Endometrial microvascular endothelial cells (primary cell): ENCODE measurements around the gene LRRC7. TPM values are rescaled to one million over a fixed set of nuclear protein-coding genes. Genes with fewer than 3 reads are reported as not detected.
"Not testable (repeated sequence)": the region's sequence is repeated elsewhere in the genome, so short reads cannot be mapped to it uniquely, and the experiment has no call there.

ENCODE experiments used
- in situ Hi-C: cut with HindIII; loops from 2 replicates; pipeline ENCODE4 v1.10.0; 2017; ENCODE audit warnings: low sequenced_read_pairs, low pct_unique_long_range_greater_than_20kb; ENCODE audit errors: inconsistent ontology term
- total RNA-seq: library from RNA; depleted of rRNA; stranded (reverse); fragments of >200 nt; gene quantifications from one replicate; pipeline ENCODE4 v1.2.3, GENCODE V29; 2015; ENCODE audit errors: inconsistent ontology term

The LRRC7 gene
- total RNA-seq, 1 donor from 2014 or later = not detected

DNA sequence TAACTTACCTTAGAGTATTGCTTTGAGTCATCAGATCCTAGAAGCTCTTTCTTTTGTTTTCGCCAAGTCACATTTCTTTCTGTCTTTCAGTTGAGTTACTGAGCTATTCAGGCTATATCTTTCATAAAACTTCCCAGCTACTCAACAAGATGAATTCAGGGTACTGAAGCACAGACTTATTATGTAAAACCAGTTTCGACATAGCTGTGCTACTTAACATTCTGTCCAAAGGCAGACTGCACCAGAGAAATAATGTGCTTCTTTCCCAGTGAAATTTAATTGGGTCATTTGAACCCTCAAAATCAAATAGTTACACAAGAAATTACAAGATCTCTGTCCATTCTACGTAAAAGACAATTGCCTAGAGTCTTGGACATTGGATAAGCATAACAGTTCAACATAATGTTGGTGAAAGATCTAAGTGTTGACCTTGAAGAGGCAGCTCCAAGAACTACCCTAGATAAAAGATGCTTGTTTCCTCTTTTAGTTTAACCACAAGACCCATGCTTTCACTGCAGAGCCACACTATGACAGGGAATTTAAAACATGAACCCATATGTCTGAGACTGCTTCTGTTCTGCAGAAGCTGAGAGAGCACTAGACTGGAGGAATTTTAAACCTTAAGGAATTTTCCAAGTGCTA, 474.5 kb downstream of the LRRC7 start:
- in situ Hi-C loops = no loop called here

DNA sequence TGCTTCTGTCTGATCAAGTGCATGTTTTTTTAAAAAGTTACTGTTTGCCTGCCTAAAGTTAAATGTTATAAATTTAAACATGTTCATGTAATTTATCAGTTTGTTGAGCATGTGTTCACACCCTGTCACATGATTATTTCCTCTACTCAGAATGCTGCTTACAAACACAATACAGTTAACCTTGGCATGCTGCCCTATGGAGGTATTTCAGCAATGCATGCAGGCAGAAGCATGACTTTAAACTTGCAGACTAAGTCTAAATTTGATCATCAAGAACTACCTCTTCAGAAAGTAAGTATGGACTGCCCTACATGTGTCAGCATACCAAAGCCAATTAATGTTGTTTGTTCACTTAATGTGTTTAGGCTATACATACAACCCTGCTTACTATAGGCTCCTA, 476.1 kb downstream of the LRRC7 start:
- in situ Hi-C loops = no loop called here

DNA sequence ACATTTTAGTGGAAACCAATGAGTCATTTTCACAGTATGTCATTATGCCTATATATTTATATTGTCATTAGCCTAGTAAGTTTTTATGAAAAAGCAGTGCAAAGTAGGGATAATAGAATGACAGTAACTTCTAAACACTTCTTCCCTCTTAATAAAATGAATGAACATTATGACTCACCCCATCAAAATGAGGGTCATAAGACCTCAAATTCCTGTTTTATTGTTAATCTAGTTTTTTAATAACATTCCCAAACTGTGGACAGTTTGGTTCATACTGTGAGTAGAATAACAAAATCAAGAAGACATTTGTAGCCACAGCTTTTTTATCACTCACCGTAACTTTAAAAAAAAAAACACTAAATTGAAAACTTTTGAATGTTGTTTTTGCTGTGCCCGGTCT, 477.1 kb downstream of the LRRC7 start:
- in situ Hi-C loops = no loop called here

DNA sequence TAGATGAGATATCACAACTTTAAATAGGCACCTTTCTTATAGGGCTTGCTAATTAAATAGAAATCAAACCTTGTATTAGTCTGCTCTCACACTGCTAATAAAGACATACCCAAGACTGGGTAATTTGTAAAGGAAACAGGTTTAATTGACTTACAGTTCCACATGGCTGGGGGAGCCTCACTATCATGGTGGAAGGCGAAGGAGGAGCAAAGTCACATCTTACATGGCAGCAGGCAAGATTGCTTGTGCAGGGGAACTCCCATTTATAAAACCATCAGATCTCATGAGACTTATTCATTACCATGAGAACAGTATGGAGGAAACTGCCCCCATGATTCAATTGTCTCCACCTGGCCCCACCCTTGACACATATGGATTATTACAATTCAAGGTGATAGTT, 477.9 kb downstream of the LRRC7 start:
- in situ Hi-C loops = not testable (repeated sequence)

DNA sequence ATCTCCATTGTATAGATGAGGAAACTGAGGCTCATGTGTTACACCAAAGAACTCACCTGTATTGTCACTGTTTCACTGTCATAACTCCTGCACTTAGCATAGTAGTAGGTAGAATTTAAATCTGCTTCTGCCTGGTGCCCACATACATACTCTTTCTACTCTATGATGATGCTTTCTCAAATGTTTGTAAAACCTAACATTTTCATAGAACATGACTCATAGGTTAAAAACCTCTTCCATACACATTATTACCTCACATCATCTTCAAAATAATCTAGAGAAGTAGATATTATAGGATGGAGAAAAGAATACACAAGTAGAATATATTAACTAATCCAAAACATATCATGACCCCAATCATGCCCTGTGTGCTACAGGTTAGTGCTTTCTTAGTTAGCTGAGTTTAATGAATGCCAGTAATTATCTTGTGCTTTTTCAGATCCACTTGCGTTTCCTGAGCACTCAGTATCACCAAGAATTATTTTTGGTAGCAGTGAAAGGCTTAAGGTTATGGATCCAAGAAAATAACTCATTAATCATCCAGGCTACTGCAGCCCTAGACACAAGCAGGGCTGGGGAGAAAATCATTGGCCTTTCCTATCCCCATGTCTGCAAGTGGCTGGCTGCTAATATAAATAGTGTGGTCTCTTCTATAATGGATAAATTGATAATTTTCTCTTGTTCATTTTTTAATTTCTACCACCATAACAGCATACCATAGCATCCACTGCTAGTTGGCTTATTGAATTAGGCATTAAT, 480.8 kb downstream of the LRRC7 start:
- in situ Hi-C loops = no loop called here

DNA sequence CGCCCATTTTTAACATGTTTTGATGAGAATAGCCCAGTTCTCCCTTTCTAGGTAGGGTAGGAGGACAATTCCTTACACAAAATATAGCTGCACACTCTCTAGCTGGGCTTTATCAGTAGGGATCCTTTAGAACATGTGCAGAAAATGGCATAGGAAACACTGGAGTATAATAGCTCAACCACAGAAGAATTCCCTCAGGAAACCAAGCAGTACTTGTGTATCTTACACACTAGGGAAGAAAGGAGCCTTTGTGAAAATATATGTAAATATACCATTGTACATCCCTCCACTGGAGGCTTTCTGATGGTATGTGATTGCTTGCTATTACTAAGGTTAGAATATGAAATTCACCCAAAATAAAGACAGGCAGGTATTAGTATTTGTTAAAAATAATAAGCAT, 484.2 kb downstream of the LRRC7 start:
- in situ Hi-C loops = no loop called here

DNA sequence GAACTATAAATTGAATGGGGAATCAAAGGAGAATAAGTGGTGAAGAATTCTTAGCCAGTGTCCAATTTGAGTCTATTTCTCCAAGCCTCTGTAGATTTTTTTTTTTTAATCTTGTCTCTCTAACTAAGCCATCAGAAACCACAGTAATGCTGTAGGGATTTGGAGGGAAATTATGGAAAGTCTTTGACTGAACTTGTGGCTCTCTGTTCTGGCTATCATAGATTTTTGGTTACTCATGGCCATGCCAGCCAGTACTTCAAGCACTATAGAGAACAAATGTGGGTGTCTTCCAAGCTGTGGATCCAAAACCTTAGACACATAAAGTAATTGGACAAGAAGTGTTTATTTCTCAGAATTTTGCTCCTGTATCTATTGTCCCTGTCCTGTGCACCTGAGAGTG, 489.8 kb downstream of the LRRC7 start:
- in situ Hi-C loops = no loop called here

DNA sequence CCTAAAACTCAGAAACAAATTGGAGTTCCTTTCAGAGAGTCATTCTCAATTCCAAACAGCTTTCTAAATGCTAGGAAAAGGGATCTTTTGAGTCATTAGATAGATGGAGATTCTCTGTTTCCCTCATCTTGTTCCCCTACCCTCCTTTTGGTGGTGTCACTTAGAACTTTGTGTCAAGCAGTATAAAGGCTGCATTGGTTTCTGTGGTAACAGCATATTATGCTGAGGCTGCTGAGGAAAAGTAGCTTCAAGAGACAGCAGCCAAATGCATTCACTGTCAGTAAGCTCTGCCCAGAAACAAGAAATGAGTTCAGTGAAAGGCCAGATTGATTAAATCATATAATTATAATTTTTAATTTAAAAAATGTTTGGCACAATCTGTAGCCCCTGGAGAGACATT, 493.5 kb downstream of the LRRC7 start:
- in situ Hi-C loops = no loop called here

DNA sequence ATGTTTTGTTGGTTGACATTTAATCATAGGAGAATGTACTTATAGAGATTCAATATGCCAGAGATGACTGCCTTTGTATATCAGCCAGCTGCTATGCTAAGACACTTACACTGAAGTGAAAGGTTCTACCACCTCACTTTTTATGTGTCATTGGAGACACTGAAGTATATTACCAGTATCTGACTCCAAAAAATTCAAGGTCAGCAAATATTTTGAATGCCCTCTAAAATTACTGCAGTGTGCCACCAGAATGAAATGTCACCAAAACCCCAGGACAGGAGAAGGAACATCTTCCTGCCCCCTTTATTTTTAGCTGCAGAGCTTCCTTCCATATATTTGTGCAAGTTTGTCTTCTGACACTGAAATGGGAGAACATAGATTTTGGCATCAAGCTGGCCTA, 496.1 kb downstream of the LRRC7 start:
- in situ Hi-C loops = no loop called here

DNA sequence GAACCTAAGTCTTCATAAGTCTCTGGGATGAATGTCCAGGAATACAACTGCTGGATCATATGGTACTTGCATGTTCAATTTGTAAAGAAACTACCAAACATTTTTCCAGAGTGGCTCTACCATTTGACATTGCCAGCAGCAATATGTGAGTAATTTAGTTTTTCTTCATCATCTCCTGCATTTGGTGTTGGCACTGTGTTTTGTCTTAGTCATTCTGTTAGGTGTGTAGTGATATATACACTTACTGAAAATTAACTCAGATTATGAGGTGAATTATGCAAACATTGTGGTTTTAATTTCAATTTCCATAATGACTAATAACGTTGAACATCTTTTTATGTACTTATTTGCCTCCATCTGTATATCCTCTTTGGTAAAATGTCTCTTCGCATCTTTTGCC, 499.0 kb downstream of the LRRC7 start:
- in situ Hi-C loops = no loop called here

DNA sequence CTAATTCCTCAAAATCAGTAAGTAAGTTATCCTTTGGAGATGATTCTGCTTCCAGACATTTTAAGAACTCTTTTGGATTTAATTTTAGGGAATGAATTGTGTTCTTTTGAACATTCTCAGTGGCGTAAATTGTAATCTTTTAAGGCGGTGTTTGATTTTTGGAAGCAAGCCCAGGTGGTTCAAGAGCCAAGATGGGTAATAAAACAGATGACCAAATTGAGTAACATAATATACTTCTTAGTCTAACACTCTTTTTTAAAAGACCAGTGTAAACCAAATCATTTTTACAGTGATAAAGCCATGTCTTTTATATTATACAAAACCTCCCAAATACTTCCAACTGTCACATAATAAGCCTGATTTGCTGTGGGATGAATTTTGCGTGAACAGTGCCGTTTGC, 503.9 kb downstream of the LRRC7 start:
- in situ Hi-C loops = no loop called here

DNA sequence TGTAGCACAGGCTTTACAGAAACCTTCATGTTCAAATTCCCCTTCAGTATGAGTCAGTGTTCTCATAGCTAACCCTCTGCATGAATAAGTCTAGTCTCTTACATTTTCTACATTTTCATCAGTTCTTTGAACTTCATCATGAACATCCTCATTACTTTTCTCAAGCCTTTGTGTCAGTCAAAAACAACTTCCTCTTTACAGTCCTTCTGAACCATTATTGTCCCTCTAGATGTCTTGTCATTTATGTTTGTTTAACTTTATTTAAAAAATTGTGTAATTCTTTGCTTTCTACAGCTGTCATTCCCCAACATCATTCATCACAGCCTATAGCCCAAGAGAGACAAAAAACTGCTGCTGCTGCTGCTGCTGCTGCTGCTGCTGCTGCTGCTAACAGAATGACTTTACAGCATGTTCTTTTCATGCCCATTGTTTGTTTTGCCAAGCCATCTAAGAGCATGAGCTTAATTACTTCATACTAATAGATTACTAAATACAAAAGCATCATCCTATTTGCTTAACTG, 504.6 kb downstream of the LRRC7 start:
- in situ Hi-C loops = no loop called here

DNA sequence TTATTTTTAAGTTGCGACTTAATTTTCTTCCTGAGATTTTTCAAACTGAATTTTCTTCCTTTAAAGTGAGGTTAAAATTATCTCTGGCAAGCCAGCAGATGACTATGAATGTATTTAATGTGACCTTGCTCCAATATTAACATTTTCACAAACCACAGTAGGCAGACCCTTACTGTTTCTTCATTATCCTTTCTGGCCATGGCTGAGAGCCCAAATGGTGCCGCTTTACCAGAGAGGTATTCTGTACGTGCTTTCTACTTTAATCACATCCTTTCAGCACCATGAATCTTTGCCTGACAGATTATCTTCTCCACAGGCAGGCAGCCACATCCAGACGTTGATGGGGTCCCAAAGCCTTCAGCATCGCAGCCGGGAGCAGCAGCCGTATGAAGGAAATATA, 508.0 kb downstream of the LRRC7 start:
- in situ Hi-C loops = no loop called here

DNA sequence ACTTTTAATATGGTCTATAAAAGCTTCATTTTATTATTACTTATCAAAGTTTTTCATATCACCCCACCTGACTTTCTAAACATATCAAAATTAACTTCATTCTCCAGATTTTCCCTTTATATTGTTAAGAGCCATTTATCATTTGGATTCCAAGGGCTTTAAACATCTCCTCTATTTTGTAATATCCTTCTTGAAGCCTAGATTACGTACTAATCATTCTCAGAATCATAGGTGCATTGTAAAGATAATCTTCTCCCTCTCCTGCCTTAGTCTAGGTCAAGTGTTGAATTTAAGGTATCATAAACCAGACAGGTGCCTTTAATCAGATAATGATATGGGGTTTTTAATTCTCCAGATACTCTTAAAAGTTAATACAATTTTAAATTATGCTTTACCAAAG, 509.3 kb downstream of the LRRC7 start:
- in situ Hi-C loops = no loop called here

DNA sequence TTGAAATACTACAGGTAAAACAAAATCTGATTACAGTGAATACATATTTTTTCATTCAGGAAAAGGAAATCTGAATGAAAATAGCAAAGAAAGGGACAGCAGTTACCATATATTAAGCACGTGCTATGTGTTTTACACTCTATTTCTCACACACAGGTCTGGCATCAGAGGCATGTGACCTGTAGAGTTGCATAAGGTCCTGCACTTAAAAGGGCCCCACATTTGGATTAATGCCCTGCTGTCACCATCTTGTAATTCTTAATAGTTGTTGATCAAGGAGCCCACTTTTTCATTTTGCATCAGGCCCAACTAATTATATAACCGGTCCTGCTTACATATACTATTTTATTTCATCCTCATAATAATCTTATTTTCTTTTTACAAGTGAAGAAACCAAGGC, 511.8 kb downstream of the LRRC7 start:
- in situ Hi-C loops = no loop called here

DNA sequence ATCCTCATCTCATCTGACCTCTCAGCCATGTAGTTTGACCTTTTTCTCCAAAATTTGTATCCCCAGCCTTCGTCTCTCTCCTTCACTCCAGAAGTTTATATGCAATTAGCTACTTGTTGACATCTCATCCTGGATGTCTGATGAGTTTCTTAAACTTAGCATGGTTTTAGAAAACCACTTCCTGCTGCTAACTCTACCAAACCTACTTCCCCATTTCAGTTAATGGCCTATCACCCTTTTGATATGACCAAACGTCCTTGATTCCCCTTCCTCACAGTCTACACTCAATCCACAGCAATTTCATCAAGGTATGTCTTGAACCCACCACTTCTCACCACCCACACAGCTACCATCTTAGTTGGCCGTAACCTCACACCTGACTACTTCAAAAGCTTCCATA, 515.8 kb downstream of the LRRC7 start:
- in situ Hi-C loops = no loop called here

DNA sequence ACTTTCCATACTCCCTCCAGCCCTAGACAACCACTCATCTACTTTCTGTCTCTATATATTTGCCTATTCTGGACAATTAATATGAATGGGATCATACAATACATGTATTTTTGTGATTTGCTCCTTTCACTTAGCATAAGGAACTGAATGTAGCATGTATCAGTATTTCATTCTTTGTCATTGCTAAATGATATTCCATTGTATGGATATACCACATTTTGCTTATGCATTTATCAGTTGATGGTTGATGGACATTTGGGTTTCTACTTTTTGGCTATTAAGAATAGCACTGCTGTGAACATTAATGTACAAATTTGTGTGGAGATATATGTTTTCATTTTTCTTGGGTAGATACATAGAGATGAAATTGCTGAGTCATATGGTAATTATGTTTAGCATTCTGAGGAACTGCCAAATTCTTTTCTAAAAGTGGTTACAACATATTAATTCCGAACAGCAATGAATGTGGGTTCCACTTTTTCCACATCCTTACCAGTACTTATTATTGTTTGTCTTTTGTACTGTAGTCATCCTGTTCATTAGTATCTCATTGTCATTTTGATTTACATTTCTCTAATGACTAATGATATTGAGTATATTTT, 516.7 kb downstream of the LRRC7 start:
- in situ Hi-C loops = no loop called here

DNA sequence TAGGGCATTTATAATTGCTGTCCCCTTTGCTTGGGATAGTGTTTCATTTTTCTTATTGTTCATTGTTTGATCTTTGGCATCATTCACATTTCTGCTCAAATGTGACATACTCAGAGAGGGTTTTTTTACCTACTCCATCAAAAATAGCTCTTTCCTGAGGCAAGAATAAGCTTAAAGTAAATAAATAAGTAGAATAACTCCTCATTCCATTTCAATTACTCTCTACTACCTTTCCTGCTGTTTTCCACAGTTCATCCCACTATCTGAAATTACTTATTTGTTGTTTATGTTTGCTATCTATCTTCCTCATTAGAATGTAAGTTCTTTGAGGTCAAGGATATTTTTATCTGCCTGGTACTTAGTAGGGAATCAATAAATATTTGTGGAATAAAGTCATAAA, 517.8 kb downstream of the LRRC7 start:
- in situ Hi-C loops = no loop called here

DNA sequence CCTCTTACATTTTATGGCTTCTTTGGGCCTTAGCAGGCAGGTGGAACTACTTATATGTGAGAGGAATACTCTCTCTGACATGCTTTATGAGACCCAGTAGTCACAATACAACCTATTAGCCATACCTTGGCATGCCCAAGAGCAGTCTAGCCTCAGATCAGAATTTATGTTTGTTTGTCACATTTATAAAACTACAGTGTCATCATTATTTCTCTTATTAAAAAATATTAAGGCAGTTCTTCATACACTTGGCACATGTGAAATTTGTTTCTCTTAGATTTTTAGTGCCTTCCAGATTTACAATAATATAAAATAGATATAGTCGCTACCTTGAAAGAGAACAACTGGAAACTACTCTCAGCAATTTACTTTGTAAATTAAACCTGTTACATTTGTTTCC, 519.2 kb downstream of the LRRC7 start:
- in situ Hi-C loops = no loop called here

DNA sequence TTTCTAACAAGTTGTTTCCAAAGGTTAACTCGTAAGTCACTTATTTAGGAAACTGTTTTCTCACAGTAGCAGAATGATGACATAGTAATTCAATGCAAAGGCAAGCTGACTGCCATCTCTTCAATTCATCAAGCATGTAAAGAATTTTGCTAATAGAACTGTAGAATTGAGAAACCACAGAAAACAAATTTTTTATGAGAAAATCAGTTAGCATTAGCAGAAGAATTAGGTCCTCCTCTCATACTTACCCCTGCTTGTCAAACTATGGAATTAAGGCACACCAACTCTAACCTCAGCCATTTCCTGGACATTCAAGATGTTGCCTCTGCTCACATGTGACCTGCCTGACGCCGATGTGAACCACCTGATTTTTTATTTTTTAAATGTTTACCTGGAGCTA, 522.4 kb downstream of the LRRC7 start:
- in situ Hi-C loops = no loop called here
